A673 (cell line): ENCODE data around the gene ITGA6.

ENCODE experiments used
- EZH2 ChIP-seq: fragments of 200-600 bp; sonication (generic); IDR thresholded peaks from 2 replicates; pipeline ENCODE4 v1.6.1; 2017; ENCODE audit warnings: borderline replicate concordance, low read depth, mild to moderate bottlenecking, mixed read lengths, antibody characterized with exemption, low read length; ENCODE audit not compliant: poor library complexity, severe bottlenecking
- TF ChIP-seq, protein P1 (sequence below): fragments of 300-800, 200-600 bp; sonication (generic); conservative IDR thresholded peaks from 2 replicates; pipeline ENCODE4 v1.5.1; 2017; ENCODE audit warnings: low read depth, mild to moderate bottlenecking, antibody characterized with exemption, low read length, moderate library complexity, mixed read lengths

DNA sequence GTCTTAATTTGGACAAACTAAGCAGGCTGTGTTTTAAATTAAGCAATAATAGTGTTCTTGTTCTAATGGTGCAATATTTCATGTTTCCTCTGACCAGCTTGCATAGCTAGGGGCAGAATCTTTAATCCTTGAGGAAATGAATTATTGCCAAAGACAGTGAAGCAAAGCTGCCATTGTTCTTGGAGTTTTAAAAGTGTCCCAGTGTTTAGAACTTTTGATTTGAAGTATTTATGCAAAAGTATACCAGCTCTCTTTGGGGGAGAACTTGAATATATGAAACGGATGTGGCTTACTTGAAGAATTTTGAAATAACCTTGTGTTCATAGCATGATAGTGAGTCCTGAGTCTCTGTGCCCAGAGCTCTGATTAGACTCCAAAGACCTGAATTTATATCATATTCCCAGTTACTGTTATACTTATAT lies 33.4 kb downstream of the ITGA6 start:
- TF ChIP-seq, protein P1, sequence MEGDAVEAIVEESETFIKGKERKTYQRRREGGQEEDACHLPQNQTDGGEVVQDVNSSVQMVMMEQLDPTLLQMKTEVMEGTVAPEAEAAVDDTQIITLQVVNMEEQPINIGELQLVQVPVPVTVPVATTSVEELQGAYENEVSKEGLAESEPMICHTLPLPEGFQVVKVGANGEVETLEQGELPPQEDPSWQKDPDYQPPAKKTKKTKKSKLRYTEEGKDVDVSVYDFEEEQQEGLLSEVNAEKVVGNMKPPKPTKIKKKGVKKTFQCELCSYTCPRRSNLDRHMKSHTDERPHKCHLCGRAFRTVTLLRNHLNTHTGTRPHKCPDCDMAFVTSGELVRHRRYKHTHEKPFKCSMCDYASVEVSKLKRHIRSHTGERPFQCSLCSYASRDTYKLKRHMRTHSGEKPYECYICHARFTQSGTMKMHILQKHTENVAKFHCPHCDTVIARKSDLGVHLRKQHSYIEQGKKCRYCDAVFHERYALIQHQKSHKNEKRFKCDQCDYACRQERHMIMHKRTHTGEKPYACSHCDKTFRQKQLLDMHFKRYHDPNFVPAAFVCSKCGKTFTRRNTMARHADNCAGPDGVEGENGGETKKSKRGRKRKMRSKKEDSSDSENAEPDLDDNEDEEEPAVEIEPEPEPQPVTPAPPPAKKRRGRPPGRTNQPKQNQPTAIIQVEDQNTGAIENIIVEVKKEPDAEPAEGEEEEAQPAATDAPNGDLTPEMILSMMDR, result no peak
- TF ChIP-seq EZH2, result no peak
